Effector CD8-positive, alpha-beta T cell (primary cell): ENCODE results near the gene SLC17A8.
"Not testable (repeated sequence)": the region's sequence is repeated elsewhere in the genome, so short reads cannot be mapped to it uniquely, and the experiment has no call there.

Experiments used
- DNase-seq: peaks from one replicate; lab custom pipeline; 2025; lab: John Stamatoyannopoulos, UW

Gene SLC17A8

DNA sequence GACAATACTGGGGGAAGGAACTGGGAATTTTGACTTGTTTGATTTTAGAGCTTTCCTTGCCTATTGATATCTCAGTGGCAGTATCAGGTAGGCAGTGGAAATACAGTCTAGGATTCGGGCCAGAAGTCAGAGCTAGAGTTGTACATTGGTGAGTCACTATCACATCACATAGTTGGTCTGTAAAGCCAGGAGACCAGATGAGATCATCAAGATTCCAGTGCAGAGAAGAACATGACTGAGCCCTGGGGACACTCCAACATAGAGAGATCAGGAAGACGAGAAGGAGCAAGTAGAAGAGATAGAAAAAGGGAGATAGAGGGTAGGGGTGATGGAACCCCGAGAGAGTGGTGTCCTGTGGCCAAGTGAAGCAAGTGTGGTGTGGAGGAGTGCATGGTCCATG, 70.2 kb downstream of the SLC17A8 start:
- no peak for DNase-seq

DNA sequence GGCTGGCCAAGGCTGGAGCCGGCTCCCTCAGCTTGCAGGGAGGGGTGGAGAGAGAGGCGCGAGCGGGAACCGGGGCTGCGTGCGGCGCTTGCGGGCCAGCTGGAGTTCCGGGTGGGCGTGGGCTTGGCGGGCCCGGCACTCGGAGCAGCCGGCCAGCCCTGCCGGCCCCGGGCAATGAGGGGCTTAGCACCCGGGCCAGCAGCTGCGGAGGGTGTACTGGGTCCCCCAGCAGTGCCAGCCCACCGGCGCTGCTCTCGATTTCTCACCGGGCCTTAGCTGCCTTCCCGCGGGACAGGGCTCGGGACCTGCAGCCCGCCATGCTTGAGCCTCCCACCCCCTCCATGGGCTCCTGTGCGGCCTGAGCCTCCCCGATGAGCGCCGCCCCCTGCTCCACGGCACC, 73.4 kb downstream of the SLC17A8 start:
- DNase-seq = not testable (repeated sequence)

DNA sequence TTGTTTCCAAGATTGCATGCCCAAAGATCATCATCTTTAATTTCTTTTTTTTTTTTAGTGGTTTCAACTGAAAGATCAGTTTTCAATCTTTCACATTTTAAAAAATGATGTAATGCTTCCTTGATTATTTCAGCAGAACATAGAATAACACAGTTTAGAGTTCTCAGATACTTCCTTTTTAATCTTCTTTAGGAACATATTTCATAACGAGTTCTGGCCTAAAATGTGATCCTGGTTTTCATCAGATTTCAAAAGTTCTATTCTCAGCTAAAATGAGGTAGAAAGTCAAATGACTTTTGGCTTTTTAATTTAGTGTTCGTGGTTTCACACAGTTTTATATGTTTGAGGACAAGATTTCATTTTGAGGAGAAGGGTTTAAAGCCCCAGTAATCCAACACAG, 76.8 kb downstream of the SLC17A8 start:
- no peak for DNase-seq

DNA sequence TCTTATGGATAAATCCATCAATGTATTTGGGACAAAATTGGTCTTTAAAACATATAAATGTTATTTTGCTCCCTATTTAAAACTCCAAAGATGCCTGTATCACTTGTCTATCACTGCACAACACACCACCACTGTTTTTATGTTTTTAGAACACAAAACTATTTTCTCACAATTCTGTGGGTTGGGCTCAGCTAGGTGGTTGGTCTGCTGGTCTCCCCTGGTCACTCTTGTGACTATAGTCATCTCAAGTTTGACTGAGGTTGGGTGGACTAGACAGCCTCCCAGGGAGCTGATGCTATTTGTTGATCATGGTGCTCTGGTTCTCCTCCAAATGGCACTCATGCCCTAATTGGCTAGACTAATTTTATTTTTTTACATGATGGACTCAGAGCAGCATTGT, 77.3 kb downstream of the SLC17A8 start:
- no peak for DNase-seq

DNA sequence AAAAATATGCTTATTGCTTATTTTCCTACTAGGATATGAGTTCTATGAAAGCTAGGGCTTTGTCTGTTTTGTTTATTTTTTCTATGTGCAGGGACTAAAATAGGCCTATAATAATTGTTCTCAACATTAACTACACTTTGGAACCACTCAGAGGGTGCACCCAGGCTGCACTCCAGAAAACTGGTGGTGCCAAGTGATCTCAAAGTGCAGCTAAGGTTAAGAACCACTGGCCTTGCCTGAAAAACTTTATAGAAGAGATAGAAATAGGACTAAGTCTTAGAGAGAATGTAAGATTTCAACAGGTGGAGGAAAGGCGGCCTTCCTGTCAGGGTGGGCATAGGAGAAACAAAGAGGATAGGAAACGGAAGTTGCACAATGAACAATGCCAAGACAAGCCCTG, 79.1 kb downstream of the SLC17A8 start:
- DNase-seq = no peak

- DNase-seq = no peak
Observed at GRCh38 chr12:100437038-100437841, 80.4 kb downstream of the SLC17A8 start.

GRCh38 chr12:100439797-100440196, 82.9 kb downstream of the SLC17A8 start:
- DNase-seq = no peak

- no peak for DNase-seq
Observed at GRCh38 chr12:100442403-100442802, 85.5 kb downstream of the SLC17A8 start.

DNA sequence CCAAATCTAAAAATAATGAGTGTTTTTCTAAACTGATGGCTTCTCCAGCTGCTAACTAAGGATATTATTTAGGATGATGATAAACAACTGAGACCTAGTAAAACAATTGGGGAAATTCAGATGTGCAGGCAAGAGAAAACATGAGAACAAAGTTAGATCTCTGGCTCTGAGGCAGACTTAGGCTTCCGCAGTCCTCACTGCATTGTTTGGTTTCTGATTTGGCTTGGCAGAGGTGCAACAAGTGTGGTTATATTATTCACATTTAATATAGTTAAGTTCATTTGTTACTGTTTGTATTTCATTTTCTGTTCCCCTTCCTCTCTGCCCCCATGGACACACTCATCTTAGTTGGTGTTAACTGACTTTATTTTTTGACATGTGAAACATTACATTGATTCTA, 86.6 kb downstream of the SLC17A8 start:
- DNase-seq = no peak

- no peak for DNase-seq
Observed at GRCh38 chr12:100445081-100445481, 88.2 kb downstream of the SLC17A8 start.

GRCh38 chr12:100447381-100447780, 90.5 kb downstream of the SLC17A8 start:
- no peak for DNase-seq

- no peak for DNase-seq
Observed at GRCh38 chr12:100448656-100449055, 91.8 kb downstream of the SLC17A8 start.

DNA sequence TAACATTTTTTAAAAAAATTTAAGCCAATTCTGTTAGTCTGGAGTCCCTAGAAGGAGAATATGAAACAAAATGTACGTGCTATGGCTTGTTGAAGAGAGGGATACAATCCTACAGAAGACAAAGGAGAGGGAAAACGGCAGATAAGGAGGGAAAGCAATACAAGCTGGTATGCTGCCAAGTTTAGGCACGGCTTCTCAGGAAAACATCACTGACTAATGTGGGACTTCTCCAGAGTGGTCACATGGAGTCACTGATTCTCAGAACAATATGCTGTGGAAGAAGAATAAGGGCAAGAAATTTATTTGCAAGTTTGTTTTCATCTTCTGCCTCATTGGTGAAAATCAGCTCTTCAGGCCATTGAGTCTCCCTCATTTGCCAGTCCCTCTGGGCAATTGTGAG, 93.9 kb downstream of the SLC17A8 start:
- DNase-seq = no peak

DNA sequence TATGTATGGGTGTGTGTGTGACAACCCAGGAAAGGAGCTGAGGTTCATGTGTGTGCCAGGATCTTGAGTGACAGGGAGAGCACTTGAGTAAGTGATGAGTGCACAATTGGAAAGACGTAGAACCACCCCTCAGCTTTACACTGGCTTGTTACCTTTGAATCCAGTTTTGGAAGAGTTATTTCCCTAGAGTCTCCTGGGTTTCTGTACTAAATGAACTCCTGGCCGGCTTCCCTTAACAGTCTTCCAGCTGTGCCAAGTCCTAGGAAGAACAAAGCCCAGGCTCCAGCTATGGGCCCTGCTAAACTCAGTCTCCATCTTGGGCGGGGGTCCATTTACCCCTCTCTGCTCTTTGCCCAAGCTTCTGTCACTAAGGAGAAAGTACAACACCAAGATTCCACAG, 97.1 kb downstream of the SLC17A8 start:
- DNase-seq = no peak

- DNase-seq = no peak
Observed at GRCh38 chr12:100455896-100456295, 99.0 kb downstream of the SLC17A8 start.

- no peak for DNase-seq
Observed at GRCh38 chr12:100458191-100458590, 101.3 kb downstream of the SLC17A8 start.

DNA sequence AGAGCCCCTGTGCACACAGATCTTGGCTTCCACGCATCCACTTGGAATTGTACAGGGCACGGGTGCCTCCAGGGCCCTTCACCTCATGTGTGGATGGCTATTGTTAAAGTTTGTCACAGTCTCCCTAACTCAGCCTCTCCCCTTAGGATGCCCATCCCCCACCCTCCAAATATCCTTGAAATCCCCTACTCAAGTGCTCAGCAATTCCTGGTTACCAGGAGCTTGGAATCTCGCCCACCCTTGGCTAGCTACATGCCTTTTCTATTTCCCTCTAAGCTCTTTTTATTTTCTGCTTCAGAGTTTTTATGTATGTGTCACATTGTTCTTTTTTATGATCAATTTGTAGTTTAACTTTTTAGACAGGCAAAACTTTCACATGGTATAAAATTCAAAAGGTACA, 103.8 kb downstream of the SLC17A8 start:
- no peak for DNase-seq

DNA sequence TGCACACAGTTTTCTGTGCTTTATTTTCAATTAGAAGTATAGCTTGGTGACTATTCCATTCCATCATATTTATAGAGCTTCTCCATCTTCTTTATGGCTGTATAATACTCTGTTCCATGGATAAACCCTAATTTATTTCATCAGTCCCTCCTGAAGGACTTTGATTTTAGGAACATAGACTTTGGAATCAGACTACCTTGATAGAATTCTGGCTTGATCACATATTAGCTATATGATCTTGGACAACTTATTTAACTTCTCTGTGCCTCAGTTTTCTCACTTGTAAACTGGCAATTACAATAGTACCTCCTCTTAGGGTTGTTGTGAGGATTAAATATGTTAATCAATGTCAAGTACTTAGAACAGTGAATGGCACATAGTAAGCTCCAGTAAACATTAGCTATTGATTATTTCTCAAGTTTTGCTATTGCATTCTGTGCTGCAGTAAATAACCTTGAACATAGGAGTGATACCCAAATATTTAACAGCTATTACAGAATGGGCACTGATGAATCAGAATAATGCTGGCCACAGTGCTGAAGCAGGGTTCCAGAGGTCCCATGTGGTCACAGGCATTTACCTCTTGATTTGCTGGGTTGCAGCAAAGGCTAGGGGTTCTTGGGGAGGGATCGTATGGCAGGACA, 104.6 kb downstream of the SLC17A8 start:
- no peak for DNase-seq

DNA sequence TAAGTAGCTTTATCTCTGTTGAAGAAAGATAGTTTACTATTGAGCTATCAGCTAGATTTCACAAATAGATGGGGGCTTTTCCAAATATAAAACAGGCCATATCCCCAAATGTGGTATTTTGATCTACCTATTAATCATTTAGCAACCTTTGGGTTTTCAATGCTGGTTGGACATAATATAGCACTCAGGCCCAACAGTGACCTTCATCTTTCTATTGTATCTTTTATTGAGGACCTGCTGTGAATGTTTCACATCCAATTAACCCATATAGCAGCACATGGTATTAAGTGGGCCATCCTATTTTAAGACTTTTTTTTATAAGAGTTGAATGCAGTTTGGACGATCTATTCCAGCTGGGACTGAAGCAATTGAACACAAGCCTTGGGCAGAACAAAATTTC, 106.8 kb downstream of the SLC17A8 start:
- no peak for DNase-seq

DNA sequence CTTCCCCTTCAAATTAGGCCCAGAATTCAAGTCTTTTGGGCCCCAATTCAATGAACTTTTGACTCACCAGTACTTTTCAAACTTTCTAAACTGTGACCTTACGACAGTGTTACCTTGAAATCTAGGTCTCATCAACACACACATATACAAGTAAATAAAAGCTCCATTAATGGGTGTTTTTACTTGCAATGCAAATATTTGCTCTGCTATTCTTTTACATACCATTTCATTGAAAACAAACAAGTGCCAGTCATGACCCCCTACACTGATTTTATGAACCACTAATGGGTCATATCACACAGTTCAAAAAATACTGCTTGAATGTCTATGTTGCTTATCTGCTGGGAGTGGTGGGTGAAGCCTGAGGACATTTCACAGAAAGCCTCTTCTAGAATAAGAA, 107.7 kb downstream of the SLC17A8 start:
- no peak for DNase-seq

DNA sequence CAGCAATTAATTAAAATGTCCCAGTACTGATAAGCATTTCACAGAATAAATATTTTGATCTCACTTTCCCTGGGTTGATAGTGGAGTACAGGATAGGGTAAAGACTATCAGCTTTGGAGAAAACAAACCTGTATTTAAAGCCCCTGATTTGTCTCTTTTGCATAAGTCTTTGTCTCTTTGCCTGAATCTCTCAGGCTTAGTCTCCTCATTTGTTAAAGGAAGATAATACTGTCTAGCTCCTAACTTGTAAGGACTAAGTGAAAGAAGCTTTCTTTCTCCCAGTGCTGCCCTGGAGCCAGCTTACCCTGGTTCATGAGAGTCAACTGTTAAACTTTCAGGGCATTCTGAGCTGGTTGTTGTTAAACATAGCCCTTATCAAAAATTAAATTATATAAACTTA, 111.3 kb downstream of the SLC17A8 start:
- no peak for DNase-seq
